ENCODE results near the gene CBLB. TPM values are rescaled to one million over a fixed set of nuclear protein-coding genes. Genes with fewer than 3 reads are reported as not detected.
A peak's percentile ranks its signal among the peaks of the same experiment; 100 is the strongest.

The CBLB gene
- total RNA-seq, 5 donors from 2014 or later (not counting 1 experiment from before 2014, with no cell fraction given), result 81.3 to 120 (median 99.6) TPM

DNA sequence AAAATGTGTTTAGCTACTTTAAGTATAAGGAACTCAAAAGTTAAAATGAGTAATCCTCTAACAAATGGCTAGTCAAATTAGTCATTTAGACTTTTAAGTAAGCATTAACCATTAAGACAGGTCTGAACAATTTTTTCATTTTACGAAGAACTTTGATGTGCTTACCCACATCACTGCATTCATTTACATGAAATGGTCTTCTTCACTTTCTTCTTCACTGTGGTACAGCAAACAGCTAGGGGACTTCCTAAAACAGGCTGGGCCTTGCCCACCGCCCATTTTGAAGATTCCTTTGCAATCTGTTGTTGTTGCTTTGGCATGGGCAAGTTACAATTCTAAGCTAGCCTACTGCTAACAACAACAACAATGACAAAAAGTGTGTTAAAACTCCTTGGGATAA lies 67.4 kb downstream of the CBLB start:
- no peak overlapping the region for H3K4me3 Mint-ChIP-seq
- DNase-seq, result peak in 2 of 35 experiments; percentile 8 to 55
- H3K27ac ChIP-seq (ENCODE audit: low read length), result no peak overlapping the region

GRCh38 chr3:105800320-105800719 lies 68.5 kb downstream of the CBLB start:
- peak overlapping the region; percentile 6 to 51 for H3K27ac Mint-ChIP-seq
- DNase-seq (no peak), ATAC-seq (replicated peaks in 1 of 4) (no peak)
- WGBS (ENCODE audit: insufficient coverage), result 81% methylated on average over 4 of the region's 5 CpGs
- Histone ChIP-seq H3K36me3 (ENCODE audit: control insufficient read depth in 2 of 2, extremely low read depth in 1 of 2, insufficient read depth in 1 of 2, low read length in 1 of 2) (no peaks in the 10 kb centered on the region), H3K27ac (ENCODE audit: low read length) (no peak overlapping the region), H3K4me1 (ENCODE audit: control insufficient read depth in 1 of 2, extremely low read depth in 1 of 2, insufficient read depth in 2 of 2, low read length in 2 of 2) (peaks cover 12 to 20% of the 10 kb centered on the region in 2 experiments), H3K4me3 (ENCODE audit: control insufficient read depth in 1 of 2, extremely low read depth in 1 of 2, low read length in 1 of 2) (no peak overlapping the region), H3K27me3 (replicated peaks in 1 of 2; ENCODE audit: control insufficient read depth in 2 of 2, extremely low read depth in 1 of 2, insufficient read depth in 2 of 2, low read length in 1 of 2) (no peaks in the 10 kb centered on the region), H3K9me3 (no peaks in the 10 kb centered on the region)
- H3K9me3 Mint-ChIP-seq, result peaks cover 0 to 5% (median 0%) of the 10 kb centered on the region in 3 donors
- peaks cover 79 to 86% (median 81%) of the 10 kb centered on the region in 3 donors for H3K4me1 Mint-ChIP-seq
- H3K36me3 Mint-ChIP-seq, result peaks cover 39% of the 10 kb centered on the region
- POLR2A ChIA-PET, result interaction anchor here in 1 of 2 donors (0.7 kb wide), 1 partner anchor 75 kb away, joined by 3 read pairs; no protein-coding TSS in a partner anchor
- H3K4me3 Mint-ChIP-seq, result no peak overlapping the region
- CTCF ChIA-PET, result interaction anchor here in 1 of 2 donors (0.6 kb wide), 1 partner anchor 20 kb away, joined by 3 read pairs; no protein-coding TSS in a partner anchor
- no peaks in the 10 kb centered on the region for H3K27me3 Mint-ChIP-seq

More for the DNA sequence above, 67.4 kb downstream of the CBLB start:
- Mint-ChIP-seq H3K36me3 (peaks cover 36% of the 10 kb centered on the region), H3K27me3 (no peaks in the 10 kb centered on the region), H3K27ac (peak overlapping the region; percentile 65 to 79), H3K4me1 (peaks cover 82 to 86% (median 84%) of the 10 kb centered on the region in 3 donors), H3K9me3 (peaks cover 0 to 5% (median 0%) of the 10 kb centered on the region in 3 donors)
- peak in 1 of 4 experiments; percentile 67 for ATAC-seq (replicated peaks in 1 of 4)
- Histone ChIP-seq H3K4me1 (ENCODE audit: control insufficient read depth in 1 of 2, extremely low read depth in 1 of 2, insufficient read depth in 2 of 2, low read length in 2 of 2) (peaks cover 12 to 20% of the 10 kb centered on the region in 2 experiments), H3K4me3 (ENCODE audit: control insufficient read depth in 1 of 2, extremely low read depth in 1 of 2, low read length in 1 of 2) (no peak overlapping the region), H3K27me3 (replicated peaks in 1 of 2; ENCODE audit: control insufficient read depth in 2 of 2, extremely low read depth in 1 of 2, insufficient read depth in 2 of 2, low read length in 1 of 2) (no peaks in the 10 kb centered on the region), H3K36me3 (ENCODE audit: control insufficient read depth in 2 of 2, extremely low read depth in 1 of 2, insufficient read depth in 1 of 2, low read length in 1 of 2) (no peaks in the 10 kb centered on the region), H3K9me3 (no peaks in the 10 kb centered on the region)
- WGBS (ENCODE audit: insufficient coverage), result 80% methylated on average over 1 of the region's 2 CpGs
- ChIA-PET POLR2A (no interaction called here), CTCF (interaction anchor here (0.5 to 1.3 kb wide), 7 partner anchors 9 to 1306 kb away, joined by 3 to 5 read pairs (median 3); no protein-coding TSS in a partner anchor)

DNA sequence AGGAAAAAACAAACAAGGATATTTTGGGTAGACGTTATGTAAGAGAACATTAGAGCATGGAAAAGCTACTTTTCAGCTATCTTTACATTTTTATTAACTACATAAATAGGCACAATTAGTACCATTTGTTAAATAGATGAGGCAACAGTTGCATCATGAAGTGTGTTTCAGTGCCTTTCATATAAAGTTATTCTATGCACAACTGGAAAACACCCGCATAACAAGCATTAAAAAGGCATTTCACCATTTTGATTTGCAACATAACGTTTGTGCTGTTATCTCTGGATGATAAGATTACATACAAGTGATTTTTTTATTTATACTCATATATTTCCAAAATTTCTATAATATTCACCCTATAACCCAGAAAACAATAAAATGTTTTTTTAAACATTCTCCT lies 69.5 kb downstream of the CBLB start:
- no peaks in the 10 kb centered on the region for H3K36me3 ChIP-seq (ENCODE audit: control insufficient read depth in 2 of 2, extremely low read depth in 1 of 2, insufficient read depth in 1 of 2, low read length in 1 of 2)
- ATAC-seq (replicated peaks in 1 of 4) (no peak), DNase-seq (no peak)
- H3K4me3 Mint-ChIP-seq, result peak overlapping the region in 1 of 3 donors; percentile 39
- no CpG with 5 or more reads among the region's 3 CpGs for WGBS (ENCODE audit: insufficient coverage)
- ChIA-PET CTCF (interaction anchor here in 1 of 2 donors (0.6 to 0.7 kb wide), 2 partner anchors 16 to 41 kb away, joined by 3 to 4 read pairs; no protein-coding TSS in a partner anchor), POLR2A (no interaction called here)
- no peak overlapping the region for H3K4me3 ChIP-seq (ENCODE audit: control insufficient read depth in 1 of 2, extremely low read depth in 1 of 2, low read length in 1 of 2)
- H3K4me1 Mint-ChIP-seq, result peaks cover 77 to 82% (median 82%) of the 10 kb centered on the region in 3 donors
- no peaks in the 10 kb centered on the region for H3K27me3 Mint-ChIP-seq
- H3K36me3 Mint-ChIP-seq, result peaks cover 35% of the 10 kb centered on the region
- no peak overlapping the region for H3K27ac ChIP-seq (ENCODE audit: low read length)
- no peaks in the 10 kb centered on the region for H3K27me3 ChIP-seq (replicated peaks in 1 of 2; ENCODE audit: control insufficient read depth in 2 of 2, extremely low read depth in 1 of 2, insufficient read depth in 2 of 2, low read length in 1 of 2)
- peak overlapping the region; percentile 59 to 74 for H3K27ac Mint-ChIP-seq
- no peaks in the 10 kb centered on the region for H3K9me3 ChIP-seq
- H3K9me3 Mint-ChIP-seq, result no peaks in the 10 kb centered on the region
- peaks cover 16 to 20% of the 10 kb centered on the region in 2 experiments for H3K4me1 ChIP-seq (ENCODE audit: control insufficient read depth in 1 of 2, extremely low read depth in 1 of 2, insufficient read depth in 2 of 2, low read length in 2 of 2)

- ATAC-seq (replicated peaks in 1 of 4) (peak; percentile 54 to 75 (median 64)), DNase-seq (no peak)
- no peaks in the 10 kb centered on the region for H3K27me3 ChIP-seq (replicated peaks in 1 of 2; ENCODE audit: control insufficient read depth in 2 of 2, extremely low read depth in 1 of 2, insufficient read depth in 2 of 2, low read length in 1 of 2)
- no peaks in the 10 kb centered on the region for H3K27me3 Mint-ChIP-seq
- no CpG with 5 or more reads among the region's 1 CpG for WGBS (ENCODE audit: insufficient coverage)
- H3K4me1 ChIP-seq (ENCODE audit: control insufficient read depth in 1 of 2, extremely low read depth in 1 of 2, insufficient read depth in 2 of 2, low read length in 2 of 2), result peaks cover 16 to 20% of the 10 kb centered on the region in 2 experiments
- H3K36me3 ChIP-seq (ENCODE audit: control insufficient read depth in 2 of 2, extremely low read depth in 1 of 2, insufficient read depth in 1 of 2, low read length in 1 of 2), result no peaks in the 10 kb centered on the region
- ChIA-PET CTCF (interaction anchor here in 1 of 2 donors (0.6 to 0.9 kb wide), 3 partner anchors 10 to 243 kb away, joined by 3 read pairs; no protein-coding TSS in a partner anchor), POLR2A (interaction anchor here in 1 of 2 donors (0.5 kb wide), 1 partner anchor 591 kb away, joined by 3 read pairs; no protein-coding TSS in a partner anchor)
- peak overlapping the region; percentile 59 to 74 for H3K27ac Mint-ChIP-seq
- no peak overlapping the region for H3K4me3 ChIP-seq (ENCODE audit: control insufficient read depth in 1 of 2, extremely low read depth in 1 of 2, low read length in 1 of 2)
- no peaks in the 10 kb centered on the region for H3K9me3 Mint-ChIP-seq
- H3K36me3 Mint-ChIP-seq, result peaks cover 32% of the 10 kb centered on the region
- no peaks in the 10 kb centered on the region for H3K9me3 ChIP-seq
- peaks cover 75 to 86% (median 86%) of the 10 kb centered on the region in 3 donors for H3K4me1 Mint-ChIP-seq
- peak overlapping the region in 2 of 3 donors; percentile 25 to 39 for H3K4me3 Mint-ChIP-seq
- peak overlapping the region; percentile 12 for H3K27ac ChIP-seq (ENCODE audit: low read length)
Observed at GRCh38 chr3:105798381-105798934, 70.4 kb downstream of the CBLB start.

DNA sequence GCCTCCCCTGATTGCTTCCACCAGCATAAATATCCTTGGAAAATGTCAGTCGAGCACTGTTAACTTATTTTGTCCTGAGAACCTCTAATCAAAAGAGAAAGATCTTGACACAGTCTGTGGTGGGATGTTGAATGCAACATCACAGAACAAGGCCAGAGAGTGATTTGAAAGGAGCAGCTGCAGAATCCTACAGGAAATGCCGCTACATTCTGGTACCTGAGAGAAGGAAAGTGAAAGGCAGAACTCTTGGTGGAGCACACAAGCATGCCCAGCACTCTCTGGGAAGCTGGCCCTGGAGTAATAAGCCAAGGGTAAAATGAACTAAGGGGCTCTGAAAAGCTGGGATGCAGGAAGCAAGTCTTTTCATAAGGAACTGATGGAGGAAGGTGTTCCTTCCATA lies 75.8 kb downstream of the CBLB start:
- no peak for DNase-seq
- H3K9me3 Mint-ChIP-seq, result no peaks in the 10 kb centered on the region
- Histone ChIP-seq H3K36me3 (ENCODE audit: control insufficient read depth in 2 of 2, extremely low read depth in 1 of 2, insufficient read depth in 1 of 2, low read length in 1 of 2) (peaks cover 0 to 3% of the 10 kb centered on the region in 2 donors), H3K27ac (ENCODE audit: low read length) (no peak overlapping the region), H3K4me3 (ENCODE audit: control insufficient read depth in 1 of 2, extremely low read depth in 1 of 2, low read length in 1 of 2) (no peak overlapping the region), H3K27me3 (replicated peaks in 1 of 2; ENCODE audit: control insufficient read depth in 2 of 2, extremely low read depth in 1 of 2, insufficient read depth in 2 of 2, low read length in 1 of 2) (no peaks in the 10 kb centered on the region), H3K4me1 (ENCODE audit: control insufficient read depth in 1 of 2, extremely low read depth in 1 of 2, insufficient read depth in 2 of 2, low read length in 2 of 2) (peaks cover 4 to 20% of the 10 kb centered on the region in 2 experiments), H3K9me3 (no peaks in the 10 kb centered on the region)
- ChIA-PET POLR2A (no interaction called here), CTCF (no interaction called here)
- no peaks in the 10 kb centered on the region for H3K27me3 Mint-ChIP-seq
- H3K36me3 Mint-ChIP-seq, result peaks cover 44% of the 10 kb centered on the region
- peak overlapping the region in 1 of 2 donors; percentile 82 for H3K27ac Mint-ChIP-seq
- H3K4me1 Mint-ChIP-seq, result peaks cover 64 to 77% (median 76%) of the 10 kb centered on the region in 3 donors
- no CpG with 5 or more reads among the region's 2 CpGs for WGBS (ENCODE audit: insufficient coverage)
- no peak for ATAC-seq (replicated peaks in 1 of 4)
- no peak overlapping the region for H3K4me3 Mint-ChIP-seq

- Mint-ChIP-seq H3K9me3 (no peaks in the 10 kb centered on the region), H3K36me3 (peaks cover 42% of the 10 kb centered on the region), H3K27ac (peak overlapping the region; percentile 4 to 82), H3K4me3 (no peak overlapping the region), H3K4me1 (peaks cover 57 to 78% (median 76%) of the 10 kb centered on the region in 3 donors), H3K27me3 (no peaks in the 10 kb centered on the region)
- no peak overlapping the region for H3K27ac ChIP-seq (ENCODE audit: low read length)
- ATAC-seq (replicated peaks in 1 of 4), result no peak
- H3K36me3 ChIP-seq (ENCODE audit: control insufficient read depth in 2 of 2, extremely low read depth in 1 of 2, insufficient read depth in 1 of 2, low read length in 1 of 2), result peaks cover 0 to 3% of the 10 kb centered on the region in 2 donors
- H3K4me3 ChIP-seq (ENCODE audit: control insufficient read depth in 1 of 2, extremely low read depth in 1 of 2, low read length in 1 of 2), result no peak overlapping the region
- no peaks in the 10 kb centered on the region for H3K9me3 ChIP-seq
- no peaks in the 10 kb centered on the region for H3K27me3 ChIP-seq (replicated peaks in 1 of 2; ENCODE audit: control insufficient read depth in 2 of 2, extremely low read depth in 1 of 2, insufficient read depth in 2 of 2, low read length in 1 of 2)
- WGBS (ENCODE audit: insufficient coverage), result 80% methylated on average over 2 of the region's 6 CpGs
- CTCF ChIA-PET, result no interaction called here
- POLR2A ChIA-PET, result no interaction called here
- H3K4me1 ChIP-seq (ENCODE audit: control insufficient read depth in 1 of 2, extremely low read depth in 1 of 2, insufficient read depth in 2 of 2, low read length in 2 of 2), result peaks cover 4 to 17% of the 10 kb centered on the region in 2 experiments
- peak in 1 of 35 experiments; percentile 32 for DNase-seq
Observed at GRCh38 chr3:105791919-105792786, 76.7 kb downstream of the CBLB start.
